NB4 (cell line): ENCODE results near the gene MCIDAS.
A peak's percentile ranks its signal among the peaks of the same experiment; 100 is the strongest.

Source experiments
- DNase-seq: peaks from one replicate; pipeline ENCODE4 v3.0.0; 2010; ENCODE audit warnings: low read depth
- H3K4me3 ChIP-seq: one replicate; pipeline ENCODE4 v1.5.1; 2011; ENCODE audit warnings: mild to moderate bottlenecking, low read depth, low read length, moderate library complexity
- MAX ChIP-seq: IDR thresholded peaks from 2 replicates; pipeline ENCODE4 v1.6.1; 2011; ENCODE audit warnings: low read depth, low read length
- MYC ChIP-seq: IDR thresholded peaks from 2 replicates; pipeline ENCODE4 v1.6.1; 2011; ENCODE audit warnings: low read depth, low read length
- POLR2A ChIP-seq: IDR thresholded peaks from 2 replicates; pipeline ENCODE4 v1.6.1; 2011; ENCODE audit warnings: mild to moderate bottlenecking; ENCODE audit not compliant: insufficient read length; ENCODE audit errors: extremely low read depth
- TF ChIP-seq, protein P1 (sequence below): IDR thresholded peaks from one replicate; pipeline ENCODE4 v1.5.1; 2012; ENCODE audit warnings: low read depth, low read length

Gene MCIDAS

GRCh38 chr5:55218967-55219366, 8.1 kb downstream of the MCIDAS start:
- no peak for DNase-seq
- TF ChIP-seq POLR2A: no peak
- TF ChIP-seq, protein P1, sequence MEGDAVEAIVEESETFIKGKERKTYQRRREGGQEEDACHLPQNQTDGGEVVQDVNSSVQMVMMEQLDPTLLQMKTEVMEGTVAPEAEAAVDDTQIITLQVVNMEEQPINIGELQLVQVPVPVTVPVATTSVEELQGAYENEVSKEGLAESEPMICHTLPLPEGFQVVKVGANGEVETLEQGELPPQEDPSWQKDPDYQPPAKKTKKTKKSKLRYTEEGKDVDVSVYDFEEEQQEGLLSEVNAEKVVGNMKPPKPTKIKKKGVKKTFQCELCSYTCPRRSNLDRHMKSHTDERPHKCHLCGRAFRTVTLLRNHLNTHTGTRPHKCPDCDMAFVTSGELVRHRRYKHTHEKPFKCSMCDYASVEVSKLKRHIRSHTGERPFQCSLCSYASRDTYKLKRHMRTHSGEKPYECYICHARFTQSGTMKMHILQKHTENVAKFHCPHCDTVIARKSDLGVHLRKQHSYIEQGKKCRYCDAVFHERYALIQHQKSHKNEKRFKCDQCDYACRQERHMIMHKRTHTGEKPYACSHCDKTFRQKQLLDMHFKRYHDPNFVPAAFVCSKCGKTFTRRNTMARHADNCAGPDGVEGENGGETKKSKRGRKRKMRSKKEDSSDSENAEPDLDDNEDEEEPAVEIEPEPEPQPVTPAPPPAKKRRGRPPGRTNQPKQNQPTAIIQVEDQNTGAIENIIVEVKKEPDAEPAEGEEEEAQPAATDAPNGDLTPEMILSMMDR: no peak
- TF ChIP-seq MAX: no peak
- TF ChIP-seq MYC: no peak
- no peak overlapping the region for H3K4me3 ChIP-seq

GRCh38 chr5:55211184-55211874, 15.8 kb downstream of the MCIDAS start:
- no peak for TF ChIP-seq POLR2A
- TF ChIP-seq MYC: no peak
- TF ChIP-seq, protein P1: no peak
- TF ChIP-seq MAX: no peak
- DNase-seq: no peak
- H3K4me3 ChIP-seq: no peak overlapping the region

DNA sequence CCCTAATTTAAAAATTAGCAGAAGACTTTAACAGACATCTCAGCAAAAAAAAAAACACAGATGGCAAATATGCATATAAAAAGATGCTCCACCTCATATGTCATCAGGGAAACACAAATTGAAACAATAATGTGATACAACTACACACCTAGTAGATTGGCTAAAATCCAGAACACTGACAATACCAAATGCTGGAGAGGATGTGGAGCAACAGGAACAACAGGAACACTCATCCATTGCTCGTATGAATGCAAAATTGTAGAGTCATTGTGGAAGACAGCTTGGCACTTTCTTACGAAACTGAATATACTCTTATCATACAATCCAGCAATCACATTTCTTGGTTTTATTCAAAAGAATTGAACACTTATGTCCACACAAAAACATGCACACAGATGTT, 22.1 kb downstream of the MCIDAS start:
- no peak overlapping the region for H3K4me3 ChIP-seq
- no peak for TF ChIP-seq POLR2A
- TF ChIP-seq, protein P1: no peak
- TF ChIP-seq MAX: no peak
- no peak for TF ChIP-seq MYC
- DNase-seq: no peak

DNA sequence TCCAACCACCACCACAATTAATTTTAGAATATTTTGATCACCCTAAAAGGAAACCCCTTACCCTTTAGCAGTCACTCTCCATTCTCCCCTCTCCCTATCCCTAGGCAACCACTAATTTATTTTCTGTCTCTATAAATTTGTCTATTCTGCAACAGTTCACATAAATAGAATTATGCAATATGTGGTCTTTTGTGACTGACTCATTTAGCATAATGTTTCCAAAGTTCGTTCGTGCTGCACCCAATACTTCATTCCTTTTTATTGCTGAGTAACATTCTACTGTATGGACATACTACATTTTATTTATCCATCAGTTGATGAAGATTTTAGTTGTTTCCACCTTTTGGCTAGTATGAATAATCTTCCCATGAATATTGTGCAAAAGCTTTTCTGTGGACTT, 36.0 kb downstream of the MCIDAS start:
- DNase-seq: peak; percentile 46
- TF ChIP-seq, protein P1: no peak
- no peak for TF ChIP-seq MYC
- TF ChIP-seq POLR2A: no peak
- TF ChIP-seq MAX: no peak
- no peak overlapping the region for H3K4me3 ChIP-seq

DNA sequence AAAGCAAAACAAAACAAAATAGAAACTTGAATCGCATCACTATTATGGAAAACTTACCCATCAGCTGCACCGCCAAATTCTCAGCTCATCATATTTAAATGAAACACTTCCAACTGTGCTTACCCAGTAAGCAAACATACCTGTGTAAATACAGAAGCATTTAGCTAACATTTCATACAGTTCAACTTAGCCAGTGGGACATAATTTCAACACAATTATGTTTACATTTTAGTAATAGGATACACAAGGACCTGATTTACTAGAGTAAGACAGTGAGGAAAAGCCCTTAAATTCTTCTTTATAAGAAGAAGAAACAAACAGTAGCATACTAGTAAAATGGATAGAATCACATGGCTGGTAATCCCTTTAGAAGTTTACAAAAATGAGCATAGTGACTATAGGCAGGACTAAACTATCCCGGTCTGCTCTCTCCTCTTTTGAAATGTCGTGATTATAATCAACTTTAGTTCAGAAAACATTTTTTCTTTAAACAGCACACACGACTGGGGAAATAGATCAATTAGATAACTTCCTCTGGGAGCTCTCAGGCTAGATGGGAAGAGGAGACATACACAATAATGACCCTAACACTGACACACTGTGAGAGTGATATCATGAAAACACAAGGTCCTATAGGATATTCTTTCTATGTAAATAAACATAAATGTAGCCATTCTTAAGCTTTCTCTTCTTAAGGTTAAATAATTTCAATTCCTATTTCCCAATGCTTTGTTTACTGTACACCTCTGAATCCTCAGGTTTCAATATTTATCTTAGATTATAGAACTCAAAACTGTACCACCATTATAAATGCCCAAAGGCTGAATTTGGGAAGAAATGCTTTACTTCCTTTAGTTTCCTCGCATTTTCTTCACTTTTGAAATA, 38.2 kb downstream of the MCIDAS start:
- DNase-seq: no peak
- no peak for TF ChIP-seq POLR2A
- no peak for TF ChIP-seq MYC
- TF ChIP-seq, protein P1: no peak
- TF ChIP-seq MAX: no peak

More for the DNA sequence above, 38.2 kb downstream of the MCIDAS start:
- no peak overlapping the region for H3K4me3 ChIP-seq
